ENCODE results near the gene CSMD2.

Gene CSMD2

GRCh38 chr1:33468011-33468410, 697.0 kb downstream of the CSMD2 start:
- no peak for DNase-seq (ENCODE audit: low read depth in 2 of 2, low spot score in 1 of 2)

GRCh38 chr1:33466159-33466558, 698.9 kb downstream of the CSMD2 start:
- DNase-seq (ENCODE audit: low read depth in 2 of 2, low spot score in 1 of 2) = no peak

- no peak for DNase-seq (ENCODE audit: low read depth in 2 of 2, low spot score in 1 of 2)
These were observed 699.7 kb downstream of the CSMD2 start for GRCh38 chr1:33465316-33465715.

GRCh38 chr1:33464552-33464951, 700.5 kb downstream of the CSMD2 start:
- no peak for DNase-seq (ENCODE audit: low read depth in 2 of 2, low spot score in 1 of 2)

All from stimulated activated CD8-positive, alpha-beta memory T cell treated with anti-CD3 and anti-CD28 coated beads, Interleukin-4, amount 100 ng/mL, for 4 hours (primary cell).